8988T (cell line): ENCODE data around the gene ADGRF1.
"Not testable (repeated sequence)": the region's sequence is repeated elsewhere in the genome, so short reads cannot be mapped to it uniquely, and the experiment has no call there.

Experiments used
- DNase-seq: peaks from one replicate; pipeline ENCODE4 v3.0.0; 2011

ADGRF1 gene

DNA sequence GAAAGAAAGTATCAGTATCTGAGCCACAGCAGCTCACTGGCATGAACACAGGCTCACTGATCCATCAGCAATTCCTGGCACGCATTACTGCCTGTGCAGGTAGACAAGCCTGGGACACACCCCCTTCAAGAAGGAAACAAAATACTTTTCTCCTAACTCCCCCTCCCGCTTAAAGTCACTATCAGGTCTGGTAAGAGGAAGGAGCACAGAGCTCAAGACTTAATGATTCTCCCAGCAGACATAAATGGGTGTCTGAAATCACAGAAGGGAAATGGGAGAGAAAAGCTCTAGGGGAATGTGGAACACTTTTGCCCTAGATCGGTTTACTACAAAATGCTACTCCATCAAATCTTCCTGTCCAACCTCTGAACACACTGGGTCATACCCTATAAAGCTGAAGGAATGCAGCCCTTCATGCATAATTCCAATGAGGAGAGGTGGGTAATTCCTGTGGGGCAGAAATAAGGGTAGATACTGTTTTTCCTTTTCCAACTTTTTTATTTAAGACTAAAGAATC lies at the start of gene ADGRF1:
Gene ADGRF1 (minus strand): TSS at position 58 of the 517 bp plus-strand sequence. CDS start 13,271 bp downstream, outside the sequence.
- DNase-seq, result no peak

DNA sequence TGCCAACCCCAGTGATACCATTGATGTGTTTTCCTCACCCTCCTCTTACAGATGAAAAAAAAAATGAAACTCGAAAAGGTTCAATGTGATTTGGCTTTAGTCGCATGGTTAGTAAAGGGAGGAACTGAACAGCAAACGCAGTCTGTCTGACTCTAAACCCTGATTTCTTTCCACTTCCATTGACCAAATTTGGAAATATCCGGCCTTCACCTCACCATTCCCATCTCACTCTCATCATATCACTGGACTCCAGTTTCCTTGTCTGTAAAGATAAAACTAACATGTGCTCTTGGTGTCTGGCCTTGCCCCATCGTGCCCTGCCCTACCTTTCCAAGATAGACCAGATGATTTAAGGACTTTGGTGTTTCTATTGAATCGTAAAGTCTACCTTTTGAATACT lies 48.7 kb upstream of the ADGRF1 start:
- no peak for DNase-seq

- not testable (repeated sequence) for DNase-seq
Measured at GRCh38 chr6:47089473-47089872, 47.3 kb upstream of the ADGRF1 start.

DNA sequence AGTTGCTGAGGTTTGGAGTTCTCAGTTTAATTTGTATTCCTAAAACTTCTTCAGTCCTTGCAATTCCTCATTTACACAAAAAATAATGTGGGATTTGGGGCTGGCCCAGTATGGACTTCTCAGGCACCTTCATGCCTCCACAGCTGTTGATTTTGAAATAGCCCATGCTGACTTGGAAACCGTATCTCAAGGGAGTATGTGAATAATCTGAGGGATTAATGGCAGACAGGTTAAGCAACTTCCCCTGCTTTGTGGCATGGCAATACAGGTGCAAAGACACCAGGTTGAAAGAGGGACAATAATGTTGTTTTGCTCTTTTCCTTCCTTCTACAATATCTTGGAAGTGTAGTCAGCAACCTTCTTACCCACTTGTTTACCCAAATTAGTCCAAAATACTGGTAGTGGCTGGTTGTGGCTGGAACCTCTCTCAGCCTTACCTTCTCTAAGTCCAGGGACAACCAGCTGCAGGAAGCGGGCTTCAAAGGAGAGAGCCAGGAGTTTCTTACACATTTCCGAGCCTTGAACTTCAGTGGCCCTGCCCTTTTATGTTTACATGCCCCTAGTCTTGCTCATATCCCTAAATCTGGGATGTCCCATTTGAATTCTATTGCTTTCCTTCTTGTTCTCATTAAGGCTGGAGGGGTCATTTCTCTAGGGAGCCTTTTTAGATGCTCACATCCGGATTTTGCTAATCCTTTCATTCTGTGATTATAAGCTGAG lies 44.1 kb upstream of the ADGRF1 start:
- no peak for DNase-seq

GRCh38 chr6:47084610-47085009 lies 42.5 kb upstream of the ADGRF1 start:
- DNase-seq, result no peak

DNA sequence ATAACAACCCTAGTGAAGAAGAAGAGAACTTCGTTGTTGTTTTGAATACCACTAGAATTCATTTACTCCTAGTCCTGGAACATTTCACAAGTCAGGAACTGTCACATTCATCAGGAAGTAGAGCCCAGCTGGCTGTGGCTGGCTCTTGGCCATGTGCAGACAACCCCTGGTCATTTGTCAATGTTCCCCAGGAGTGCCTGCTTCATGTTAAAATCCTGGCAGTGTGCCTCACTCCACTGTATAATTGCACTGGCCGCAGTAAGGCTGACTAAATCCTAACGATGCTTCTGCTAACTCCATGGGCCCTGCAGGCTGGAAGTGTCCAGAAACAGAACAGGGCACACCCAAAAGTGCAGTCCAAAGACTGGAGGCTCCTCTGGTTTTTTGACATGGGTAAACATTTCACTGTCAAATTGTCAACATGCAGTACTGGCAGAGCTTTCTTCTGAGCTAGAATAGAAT lies 41.5 kb upstream of the ADGRF1 start:
- no peak for DNase-seq

GRCh38 chr6:47080083-47080596 lies 38.0 kb upstream of the ADGRF1 start:
- no peak for DNase-seq

- no peak for DNase-seq
Measured at GRCh38 chr6:47079638-47080037, 37.5 kb upstream of the ADGRF1 start.

GRCh38 chr6:47078991-47079390 lies 36.9 kb upstream of the ADGRF1 start:
- DNase-seq, result no peak

DNA sequence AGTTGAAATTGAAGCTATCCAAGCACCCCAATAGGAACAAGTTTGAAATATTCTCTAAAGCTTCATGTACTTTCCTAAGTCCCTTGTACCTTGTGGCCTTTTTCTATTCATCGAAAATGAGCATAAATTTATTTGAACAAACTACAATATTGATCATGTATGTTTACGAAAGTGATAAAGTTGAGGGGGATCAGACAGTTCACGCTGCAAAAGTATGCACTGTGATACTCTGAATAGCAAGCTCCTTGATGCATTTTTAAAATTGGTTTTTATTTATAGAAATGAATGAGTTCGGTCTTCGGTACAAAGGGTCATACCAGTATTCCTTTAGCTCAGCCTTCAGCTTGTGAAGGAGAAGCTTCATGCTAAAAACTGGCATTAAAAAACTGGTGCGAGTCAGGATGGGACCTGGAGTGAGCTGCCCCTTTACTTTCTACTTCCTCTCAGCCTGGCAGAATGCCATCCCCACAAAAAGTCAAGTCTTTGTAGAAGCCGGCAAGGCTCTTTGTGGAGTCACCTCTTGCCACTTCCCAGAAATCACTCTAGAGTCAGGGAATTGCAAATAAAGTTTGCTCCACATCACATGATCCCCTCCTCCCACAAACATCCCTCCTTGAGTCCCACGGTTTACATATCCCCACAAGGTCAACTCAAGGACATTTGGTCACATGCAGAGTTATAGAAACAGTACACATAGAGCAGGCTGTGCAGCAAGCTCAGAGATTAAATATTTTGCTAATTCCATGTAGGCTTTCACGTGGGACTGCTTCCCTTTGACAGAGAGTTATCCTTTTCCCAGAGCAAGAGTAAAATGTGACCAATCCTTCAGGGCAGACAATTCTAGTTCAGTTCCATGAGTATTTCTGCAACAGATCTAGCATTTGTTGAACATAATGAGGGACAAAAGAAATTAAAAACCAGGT lies 34.6 kb upstream of the ADGRF1 start:
- no peak for DNase-seq

- DNase-seq, result no peak
Measured at GRCh38 chr6:47075741-47076421, 33.7 kb upstream of the ADGRF1 start.

- DNase-seq, result no peak
Measured at GRCh38 chr6:47075168-47075567, 33.0 kb upstream of the ADGRF1 start.

GRCh38 chr6:47073125-47074110 lies 31.3 kb upstream of the ADGRF1 start:
- peak; percentile 20 for DNase-seq

GRCh38 chr6:47072667-47073066 lies 30.5 kb upstream of the ADGRF1 start:
- DNase-seq, result no peak

GRCh38 chr6:47071681-47072080 lies 29.5 kb upstream of the ADGRF1 start:
- DNase-seq, result no peak

- no peak for DNase-seq
Measured at GRCh38 chr6:47070461-47070860, 28.3 kb upstream of the ADGRF1 start.

- no peak for DNase-seq
Measured at GRCh38 chr6:47069156-47069555, 27.0 kb upstream of the ADGRF1 start.

DNA sequence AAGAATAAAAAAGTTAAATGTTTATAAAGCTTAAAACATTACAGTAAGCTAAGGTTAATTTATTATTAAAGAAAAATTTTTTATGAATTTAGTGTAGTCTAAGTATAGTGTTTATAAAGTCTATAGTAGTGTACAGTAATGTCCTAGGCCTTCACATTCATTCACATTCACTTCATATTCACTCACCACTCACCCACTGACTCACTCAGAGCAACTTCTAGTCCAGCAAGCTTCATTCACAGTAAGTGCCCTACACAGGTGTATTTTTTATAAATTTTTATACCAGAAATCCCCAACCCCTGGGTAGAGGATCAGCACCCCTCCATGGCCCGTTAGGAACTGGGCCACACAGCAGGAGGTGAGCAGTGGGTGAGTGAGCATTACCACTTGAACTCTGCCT lies 24.3 kb upstream of the ADGRF1 start:
- DNase-seq, result no peak

- no peak for DNase-seq
Measured at GRCh38 chr6:47064274-47064673, 22.1 kb upstream of the ADGRF1 start.

GRCh38 chr6:47062346-47062745 lies 20.2 kb upstream of the ADGRF1 start:
- DNase-seq, result no peak
